Neuronal stem cell (in vitro differentiated cells): Measurements from ENCODE around the gene CLIC5.

Source experiments
- DNase-seq: peaks from one replicate; pipeline ENCODE4 v3.0.0-alpha.2; 2013; ENCODE audit warnings: low spot score
- H2AFZ ChIP-seq: one replicate; pipeline ENCODE4 v1.6.1; 2013; ENCODE audit warnings: mild to moderate bottlenecking, low read length, inconsistent platforms
- H2AK5ac ChIP-seq: 2 replicates; pipeline ENCODE4 v1.6.1; 2013; ENCODE audit warnings: low read depth, mild to moderate bottlenecking, inconsistent platforms, low read length, moderate library complexity, mixed read lengths
- H2BK120ac ChIP-seq: 2 replicates; pipeline ENCODE4 v1.6.1; 2013; ENCODE audit warnings: low read depth, mild to moderate bottlenecking, inconsistent platforms, low read length, moderate library complexity, mixed read lengths
- H2BK12ac ChIP-seq: one replicate; pipeline ENCODE4 v1.6.1; 2013; ENCODE audit warnings: low read length, inconsistent platforms
- H2BK15ac ChIP-seq: 2 replicates; pipeline ENCODE4 v1.6.1; 2013; ENCODE audit warnings: mild to moderate bottlenecking, low read length, inconsistent platforms, mixed read lengths
- H2BK5ac ChIP-seq: one replicate; pipeline ENCODE4 v1.6.1; 2013; ENCODE audit warnings: inconsistent platforms, mild to moderate bottlenecking, low read length, moderate library complexity
- H3K14ac ChIP-seq: one replicate; pipeline ENCODE4 v1.6.1; 2013; ENCODE audit warnings: low read length, inconsistent platforms
- H3K18ac ChIP-seq: 2 replicates; pipeline ENCODE4 v1.6.1; 2013; ENCODE audit warnings: low read length, inconsistent platforms
- H3K23ac ChIP-seq: 2 replicates; pipeline ENCODE4 v1.6.1; 2013; ENCODE audit warnings: low read depth, mild to moderate bottlenecking, mixed read lengths, low read length, inconsistent platforms; ENCODE audit not compliant: poor library complexity
- H3K27ac ChIP-seq: replicated peaks from 3 replicates; pipeline ENCODE4 v1.5.1; 2013; ENCODE audit warnings: low read length, inconsistent platforms
- H3K27me3 ChIP-seq, 3 experiments: 2 replicates each; pipeline ENCODE4 v1.6.1; 2013; ENCODE audit warnings: low read length in 3 of 3, mild to moderate bottlenecking in 2 of 3, inconsistent platforms in 1 of 3, low read depth in 1 of 3, mixed read lengths in 1 of 3, moderate library complexity in 1 of 3; ENCODE audit not compliant: control insufficient read depth in 3 of 3, insufficient read depth in 3 of 3
- H3K36me3 ChIP-seq, 2 donors: replicated peaks in 1 of 2; 2 replicates each; pipeline ENCODE4 v1.6.1; 2013; ENCODE audit warnings: low read length in 2 of 2; ENCODE audit not compliant: control insufficient read depth in 2 of 2, insufficient read depth in 2 of 2
- H3K4ac ChIP-seq: 2 replicates; pipeline ENCODE4 v1.6.1; 2013; ENCODE audit warnings: inconsistent platforms, mild to moderate bottlenecking, low read length, moderate library complexity
- H3K4me1 ChIP-seq, 2 donors: 1 replicate in 1 of 2; 2 replicates in 1 of 2; pipeline ENCODE4 v1.6.1; 2013; ENCODE audit warnings: low read length in 2 of 2, low read depth in 1 of 2; ENCODE audit not compliant: control insufficient read depth in 2 of 2, insufficient read depth in 1 of 2
- H3K4me2 ChIP-seq: one replicate; pipeline ENCODE4 v1.6.1; 2013; ENCODE audit warnings: mild to moderate bottlenecking, low read length, inconsistent platforms; ENCODE audit not compliant: insufficient read depth, poor library complexity, severe bottlenecking
- H3K4me3 ChIP-seq, 2 donors: 2 replicates each; pipeline ENCODE4 v1.5.1; 2013; ENCODE audit warnings: low read length in 2 of 2, mild to moderate bottlenecking in 2 of 2, inconsistent platforms in 1 of 2, moderate library complexity in 1 of 2
- H3K79me1 ChIP-seq: one replicate; pipeline ENCODE4 v1.6.1; 2013; ENCODE audit warnings: low read depth, mild to moderate bottlenecking, inconsistent platforms, low read length, moderate library complexity
- H3K9ac ChIP-seq: one replicate; pipeline ENCODE4 v1.6.1; 2013; ENCODE audit warnings: mild to moderate bottlenecking, low read depth, low read length, inconsistent platforms; ENCODE audit not compliant: poor library complexity
- H3K9me3 ChIP-seq, 2 donors: replicated peaks in 1 of 2; 2 replicates each; pipeline versions ENCODE3 to v1.6.1; 2013; ENCODE audit warnings: low read length in 2 of 2, mild to moderate bottlenecking in 2 of 2, inconsistent platforms in 1 of 2, low read depth in 1 of 2, mixed read lengths in 1 of 2, moderate library complexity in 1 of 2; ENCODE audit not compliant: control insufficient read depth in 2 of 2, insufficient read depth in 1 of 2
- H4K8ac ChIP-seq: one replicate; pipeline ENCODE4 v1.6.1; 2013; ENCODE audit warnings: low read depth, mild to moderate bottlenecking, inconsistent platforms, low read length, moderate library complexity
- H4K91ac ChIP-seq: one replicate; pipeline ENCODE4 v1.6.1; 2013; ENCODE audit warnings: low read length, low read depth, mild to moderate bottlenecking, inconsistent platforms; ENCODE audit not compliant: poor library complexity
- WGBS, 2 donors: extraction: QIAGEN DNeasy Blood & Tissue Kit; methylation state at CpG; one replicate each; pipeline ENCODE4 v1.1.7; 2013; ENCODE audit warnings: missing lambda C conversion rate in 2 of 2, mixed read lengths in 1 of 2; ENCODE audit not compliant: insufficient read length in 2 of 2, insufficient replicate concordance in 1 of 2; ENCODE audit errors: extremely low coverage in 2 of 2; 5-methylcytosine and 5-hydroxymethylcytosine counted together

The CLIC5 gene

GRCh38 chr6:46050845-46051405 lies 35.3 kb upstream of the CLIC5 start:
- Histone ChIP-seq H3K27me3 (no peaks in the 10 kb centered on the region), H3K4ac (no peak overlapping the region), H3K18ac (no peak overlapping the region), H2AK5ac (no peak overlapping the region), H3K23ac (no peak overlapping the region), H2BK12ac (no peak overlapping the region), H3K27ac (no peak overlapping the region), H3K4me3 (no peak overlapping the region), H4K8ac (no peak overlapping the region), H3K14ac (no peak overlapping the region), H2BK15ac (no peak overlapping the region), H3K9me3 (no peaks in the 10 kb centered on the region), H3K36me3 (no peaks in the 10 kb centered on the region), H3K79me1 (no peaks in the 10 kb centered on the region), H3K9ac (no peak overlapping the region), H2BK5ac (no peak overlapping the region), H2AFZ (no peak overlapping the region), H2BK120ac (no peak overlapping the region), H4K91ac (no peak overlapping the region), H3K4me1 (peaks cover 0 to 3% of the 10 kb centered on the region in 2 donors), H3K4me2 (no peak overlapping the region)
- no peak for DNase-seq

- Histone ChIP-seq H2AK5ac (no peak overlapping the region), H2BK12ac (no peak overlapping the region), H3K79me1 (no peaks in the 10 kb centered on the region), H3K23ac (peak overlapping the region; percentile 30), H2BK5ac (no peak overlapping the region), H4K91ac (no peak overlapping the region), H2BK15ac (no peak overlapping the region), H3K18ac (peak overlapping the region; percentile 28), H3K27me3 (no peaks in the 10 kb centered on the region), H3K9ac (no peak overlapping the region), H2AFZ (no peak overlapping the region), H3K4me1 (peaks cover 0 to 3% of the 10 kb centered on the region in 2 donors), H3K4ac (no peak overlapping the region), H3K36me3 (no peaks in the 10 kb centered on the region), H3K4me3 (no peak overlapping the region), H4K8ac (no peak overlapping the region), H3K9me3 (no peaks in the 10 kb centered on the region), H2BK120ac (no peak overlapping the region), H3K27ac (no peak overlapping the region), H3K4me2 (no peak overlapping the region), H3K14ac (no peak overlapping the region)
- WGBS, 2 donors, result no CpG with 5 or more reads among the region's 3 CpGs
- no peak for DNase-seq
These were observed 33.1 kb upstream of the CLIC5 start for GRCh38 chr6:46048646-46049297.

GRCh38 chr6:46046558-46047174 lies 31.0 kb upstream of the CLIC5 start:
- H3K4ac ChIP-seq, result no peak overlapping the region
- no peak overlapping the region for H3K18ac ChIP-seq
- no peak overlapping the region for H3K9ac ChIP-seq
- H3K79me1 ChIP-seq, result no peaks in the 10 kb centered on the region
- no peaks in the 10 kb centered on the region for H3K27me3 ChIP-seq
- H2AK5ac ChIP-seq, result no peak overlapping the region
- H4K91ac ChIP-seq, result no peak overlapping the region
- H3K4me1 ChIP-seq, result peaks cover 0 to 3% of the 10 kb centered on the region in 2 donors
- H3K4me2 ChIP-seq, result no peak overlapping the region
- no peak overlapping the region for H2BK12ac ChIP-seq
- H2BK120ac ChIP-seq, result no peak overlapping the region
- H3K27ac ChIP-seq, result no peak overlapping the region
- H3K14ac ChIP-seq, result no peak overlapping the region
- H3K36me3 ChIP-seq, result no peaks in the 10 kb centered on the region
- no peak overlapping the region for H2BK15ac ChIP-seq
- H3K4me3 ChIP-seq, result no peak overlapping the region
- no peak overlapping the region for H2AFZ ChIP-seq
- DNase-seq, result no peak
- no peak overlapping the region for H3K23ac ChIP-seq
- no peaks in the 10 kb centered on the region for H3K9me3 ChIP-seq
- H2BK5ac ChIP-seq, result no peak overlapping the region
- no CpG with 5 or more reads among the region's 5 CpGs for WGBS, 2 donors
- no peak overlapping the region for H4K8ac ChIP-seq

GRCh38 chr6:46044881-46045617 lies 29.4 kb upstream of the CLIC5 start:
- Histone ChIP-seq H3K27me3 (no peaks in the 10 kb centered on the region), H3K9ac (no peak overlapping the region), H2BK15ac (no peak overlapping the region), H3K4me2 (no peak overlapping the region), H2BK5ac (no peak overlapping the region), H3K4me3 (no peak overlapping the region), H2BK12ac (no peak overlapping the region), H3K79me1 (no peaks in the 10 kb centered on the region), H3K9me3 (no peaks in the 10 kb centered on the region), H2BK120ac (no peak overlapping the region), H3K18ac (no peak overlapping the region), H3K27ac (no peak overlapping the region), H3K23ac (no peak overlapping the region), H4K8ac (no peak overlapping the region), H2AK5ac (no peak overlapping the region), H3K36me3 (no peaks in the 10 kb centered on the region), H2AFZ (no peak overlapping the region), H4K91ac (no peak overlapping the region), H3K14ac (no peak overlapping the region), H3K4ac (no peak overlapping the region), H3K4me1 (peaks cover 0 to 3% of the 10 kb centered on the region in 2 donors)
- WGBS, 2 donors, result no CpG with 5 or more reads among the region's 5 CpGs
- DNase-seq, result no peak
